HepG2 (cell line): ENCODE data around the gene IP6K3. TPM values are rescaled to one million over a fixed set of nuclear protein-coding genes. Genes with fewer than 3 reads are reported as not detected.

Experiments
- AGO2 ChIP-seq: fragments of 200-400 bp; formaldehyde crosslinking; optimal IDR thresholded peaks from 2 replicates; pipeline ENCODE3; 2017; ENCODE audit warnings: mild to moderate bottlenecking, low read depth, low read length, moderate library complexity
- ATF3 ChIP-seq: sonication (generic); formaldehyde crosslinking; IDR thresholded peaks from 2 replicates; pipeline ENCODE4 v1.4.0; 2020; ENCODE audit warnings: missing genetic modification reagents
- CBX5 ChIP-seq: sonication (generic); formaldehyde crosslinking; IDR thresholded peaks from 2 replicates; pipeline ENCODE4 v1.4.0; 2020; ENCODE audit warnings: missing genetic modification reagents, borderline replicate concordance
- EP300 ChIP-seq, 3 experiments: sonication (generic) in 1 of 3; formaldehyde crosslinking in 1 of 3; IDR thresholded peaks; 2 replicates each; pipeline versions ENCODE4 v1.5.1 to v1.6.1; 2011 to 2020; ENCODE audit warnings: low read depth in 2 of 3, low read length in 2 of 3, borderline replicate concordance in 1 of 3, improper control_type of control experiment in 1 of 3, mild to moderate bottlenecking in 1 of 3, missing genetic modification reagents in 1 of 3, moderate library complexity in 1 of 3
- FOXA3 ChIP-seq: IDR thresholded peaks from 2 replicates; pipeline ENCODE4 v1.6.1; 2016; ENCODE audit warnings: missing genetic modification reagents, missing compliant biosample characterization
- HES4 ChIP-seq: sonication (generic); formaldehyde crosslinking; IDR thresholded peaks from 2 replicates; pipeline ENCODE4 v1.9.0; 2021; ENCODE audit warnings: mild to moderate bottlenecking, missing genetic modification reagents, borderline replicate concordance
- IKZF5 ChIP-seq: IDR thresholded peaks from 2 replicates; pipeline ENCODE4 v1.6.1; 2018; ENCODE audit warnings: missing genetic modification reagents, mild to moderate bottlenecking, missing compliant biosample characterization
- KAT8 ChIP-seq: IDR thresholded peaks from 2 replicates; pipeline ENCODE4 v1.6.1; 2016; ENCODE audit warnings: missing genetic modification reagents, missing compliant biosample characterization
- NR2F6 ChIP-seq, 2 experiments: IDR thresholded peaks; 2 replicates each; pipeline ENCODE4 v1.6.1; 2016; ENCODE audit warnings: antibody characterized with exemption in 1 of 2, mild to moderate bottlenecking in 1 of 2
- SPEN ChIP-seq: sonication (generic); formaldehyde crosslinking; IDR thresholded peaks from 2 replicates; pipeline ENCODE4 v1.5.1; 2020; ENCODE audit warnings: low read depth, mild to moderate bottlenecking, missing genetic modification reagents
- TARDBP ChIP-seq: sonication (generic); formaldehyde crosslinking; IDR thresholded peaks from 2 replicates; pipeline ENCODE4 v1.8.0; 2022; ENCODE audit warnings: mild to moderate bottlenecking, missing genetic modification reagents
- TFAP4 ChIP-seq: sonication (generic); IDR thresholded peaks from 2 replicates; pipeline ENCODE4 v1.6.1; 2016; ENCODE audit warnings: low read depth, borderline replicate concordance
- TP53 ChIP-seq: sonication (generic); formaldehyde crosslinking; conservative IDR thresholded peaks from 2 replicates; pipeline ENCODE4 v1.4.0; 2020; ENCODE audit warnings: missing genetic modification reagents
- ZKSCAN1 ChIP-seq: fragments of 150-350 bp; IDR thresholded peaks from 2 replicates; pipeline ENCODE4 v1.6.1; 2014; ENCODE audit warnings: low read length
- ZNF280B ChIP-seq: sonication (generic); formaldehyde crosslinking; IDR thresholded peaks from 2 replicates; pipeline ENCODE4 v1.5.0; 2020; ENCODE audit warnings: missing genetic modification reagents, mild to moderate bottlenecking, borderline replicate concordance
- ZNF280D ChIP-seq: sonication (generic); formaldehyde crosslinking; IDR thresholded peaks from 2 replicates; pipeline ENCODE4 v1.5.1; 2020; ENCODE audit warnings: mild to moderate bottlenecking, missing genetic modification reagents
- ZNF749 ChIP-seq: sonication (generic); formaldehyde crosslinking; IDR thresholded peaks from 2 replicates; pipeline ENCODE4 v1.8.0; 2022; ENCODE audit warnings: mild to moderate bottlenecking, missing genetic modification reagents, moderate library complexity, borderline replicate concordance
- ZNF770 ChIP-seq: sonication (generic); formaldehyde crosslinking; IDR thresholded peaks from 2 replicates; pipeline ENCODE4 v1.5.0; 2020; ENCODE audit warnings: mild to moderate bottlenecking, missing genetic modification reagents
- ZNF788 ChIP-seq: sonication (generic); formaldehyde crosslinking; IDR thresholded peaks from 2 replicates; pipeline ENCODE4 v1.5.0; 2020; ENCODE audit warnings: mild to moderate bottlenecking, missing genetic modification reagents, borderline replicate concordance
- ZSCAN21 ChIP-seq: sonication (generic); formaldehyde crosslinking; IDR thresholded peaks from 2 replicates; pipeline ENCODE4 v1.8.0; 2022; ENCODE audit warnings: mild to moderate bottlenecking, missing genetic modification reagents, moderate library complexity, borderline replicate concordance
- polyA plus RNA-seq, 8 experiments: library from polyadenylated mRNA; depleted of rRNA in 3 of 8; stranded (reverse) in 7 of 8; unstranded in 1 of 8; fragments of >200 nt; fragmentation: Illumina TruSeq in 4 of 8; extraction: Trizol in 4 of 8; gene quantifications; 2 replicates each; pipeline versions ENCODE4 v1.2.1 to v1.2.3, GENCODE V29; 2011 to 2016; ENCODE audit warnings: low read depth in 4 of 8, missing spikeins in 1 of 8, mixed read lengths in 1 of 8; ENCODE audit not compliant: insufficient read depth in 1 of 8
- total RNA-seq, 5 experiments: library from RNA; depleted of rRNA; stranded (reverse); fragments of >200 nt; fragmentation: Illumina TruSeq; extraction: Trizol; gene quantifications; 2 replicates each; pipeline ENCODE4 v1.2.3, GENCODE V29; 2016; ENCODE audit warnings: low read depth in 1 of 5

IP6K3 gene
- total and polyA plus RNA-seq, 2 of the 13 experiments (the other 11 are each of a cell fraction or from before 2014, with no cell fraction given): 0.11 to 0.18 TPM

- TF ChIP-seq ZNF280D (CRISPR knock-in tag): no peak
- 0 out of 2 replicates have a peak, but pooled peaks have one; percentile 48 for TF ChIP-seq ZNF280B
- no peak for TF ChIP-seq AGO2
- TF ChIP-seq NR2F6 (IDR thresholded peaks at IDR 0.05): no peak
- peak; percentile 52; the same call in 1 of the 2 replicates for TF ChIP-seq NR2F6 (CRISPR knock-in tag; IDR thresholded peaks at IDR 0.05)
- no peak for TF ChIP-seq TARDBP (CRISPR knock-in tag)
- TF ChIP-seq ZKSCAN1: no peak
- peak; percentile 90; the same call in 1 of the 2 replicates for TF ChIP-seq CBX5 (CRISPR knock-in tag)
- TF ChIP-seq TFAP4: no peak
- 0 out of 2 replicates have a peak, but pooled peaks have one; percentile 27 for TF ChIP-seq ZSCAN21 (CRISPR knock-in tag)
- peak in 1 of 2 experiments; percentile 36; a peak in 1 of 4 replicates for TF ChIP-seq EP300 (IDR thresholded peaks at IDR 0.05; ENCODE audit: low read depth in 2 of 2, low read length in 2 of 2)
- peak; percentile 29; the same call in 1 of the 2 replicates for TF ChIP-seq EP300 (CRISPR knock-in tag; IDR thresholded peaks at IDR 0.05; ENCODE audit: borderline replicate concordance)
- no peak for TF ChIP-seq HES4 (CRISPR knock-in tag)
- peak; percentile 49; the same call in 1 of the 2 replicates for TF ChIP-seq ZNF788 (CRISPR knock-in tag)
- no peak for TF ChIP-seq TP53 (CRISPR knock-in tag)
- TF ChIP-seq ATF3 (CRISPR knock-in tag): peak; percentile 86
- TF ChIP-seq IKZF5 (CRISPR knock-in tag): 0 out of 2 replicates have a peak, but pooled peaks have one; percentile 38
- peak; percentile 72 for TF ChIP-seq ZNF770
- TF ChIP-seq FOXA3 (CRISPR knock-in tag): peak; percentile 36; the same call in 1 of the 2 replicates
- TF ChIP-seq SPEN (CRISPR knock-in tag): no peak
- no peak for TF ChIP-seq ZNF749
- peak; percentile 69; the same call in 1 of the 2 replicates for TF ChIP-seq KAT8 (CRISPR knock-in tag)
Measured at GRCh38 chr6:33740204-33740608, 6.5 kb downstream of the IP6K3 start (continued).
